WTC11 (cell line): Measurements from ENCODE around the gene NOXA1. TPM values are rescaled to one million over a fixed set of nuclear protein-coding genes. Genes with fewer than 3 reads are reported as not detected.

Experiments used
- ATAC-seq: fragments of 200-7000 bp; cut with Tn5 transposase; 2 replicates; pipeline ENCODE4 v1.10.0; 2021; ENCODE audit warnings: mild to moderate bottlenecking, moderate library complexity
- CTCF ChIA-PET: fragments of 300-600 bp; sonication (Branson Sonifier 250); formaldehyde crosslinking; loops from one replicate; lab custom pipeline; 2021; ENCODE audit warnings: antibody characterized with exemption; lab: Charles Lee
- POLR2A ChIA-PET: fragments of 350-600 bp; sonication (Branson Sonifier 250); formaldehyde crosslinking; loops from one replicate; lab custom pipeline; 2021; ENCODE audit warnings: antibody characterized with exemption; lab: Charles Lee
- DNase-seq: peaks from one replicate; pipeline ENCODE4 v3.0.0; 2021; ENCODE audit warnings: low spot score
- H3K27ac Mint-ChIP-seq: 2 replicates; pipeline ENCODE4 v1.8.0; 2021; ENCODE audit warnings: mixed read lengths
- H3K27me3 Mint-ChIP-seq: 2 replicates; pipeline ENCODE4 v1.8.0; 2021; ENCODE audit warnings: low read depth, mild to moderate bottlenecking, moderate library complexity, mixed read lengths
- H3K36me3 Mint-ChIP-seq: 2 replicates; pipeline ENCODE4 v1.8.0; 2021; ENCODE audit warnings: mixed read lengths
- H3K4me1 Mint-ChIP-seq: 2 replicates; pipeline ENCODE4 v1.8.0; 2022; ENCODE audit warnings: mixed read lengths
- H3K4me3 Mint-ChIP-seq: 2 replicates; pipeline ENCODE4 v1.8.0; 2021; ENCODE audit warnings: mild to moderate bottlenecking, moderate library complexity, mixed read lengths
- H3K9me3 Mint-ChIP-seq: 2 replicates; pipeline ENCODE4 v1.8.0; 2021; ENCODE audit warnings: mixed read lengths
- EMX1 ChIP-seq: fragments of 250-450 bp; sonication (Bioruptor Pico); IDR thresholded peaks from 2 replicates; pipeline ENCODE4 v1.8.0; 2021; ENCODE audit warnings: mild to moderate bottlenecking
- ESRRA ChIP-seq: sonication (generic); formaldehyde crosslinking; IDR thresholded peaks from 2 replicates; pipeline ENCODE4 v1.8.1; 2022; ENCODE audit warnings: mild to moderate bottlenecking, missing genetic modification reagents, borderline replicate concordance
- JUN ChIP-seq: sonication (generic); formaldehyde crosslinking; IDR thresholded peaks from 2 replicates; pipeline ENCODE4 v1.8.0; 2023; ENCODE audit warnings: mild to moderate bottlenecking, missing genetic modification reagents
- RORB ChIP-seq: fragments of 250-450 bp; sonication (Bioruptor Pico); IDR thresholded peaks from 2 replicates; pipeline ENCODE4 v1.9.0; 2021; ENCODE audit warnings: mild to moderate bottlenecking
- TCF7 ChIP-seq: sonication (generic); formaldehyde crosslinking; IDR thresholded peaks from 2 replicates; pipeline ENCODE4 v1.8.0; 2022; ENCODE audit warnings: mild to moderate bottlenecking, low read depth, missing genetic modification reagents, moderate library complexity
- ZNF423 ChIP-seq: fragments of 250-450 bp; sonication (Bioruptor Pico); IDR thresholded peaks from 2 replicates; pipeline ENCODE4 v2.1.2; 2022; ENCODE audit warnings: mild to moderate bottlenecking, moderate library complexity
- total RNA-seq: library from RNA; stranded (reverse); gene quantifications from 3 replicates; pipeline ENCODE4 v1.2.3, GENCODE V29; 2021
- TF ChIP-seq, protein P1 (sequence below): sonication (generic); formaldehyde crosslinking; IDR thresholded peaks from 2 replicates; pipeline ENCODE4 v1.8.1; 2022; ENCODE audit warnings: missing genetic modification reagents, borderline replicate concordance
- TF ChIP-seq, protein P2 (sequence below): sonication (generic); formaldehyde crosslinking; IDR thresholded peaks from 2 replicates; pipeline ENCODE4 v1.8.1; 2023; ENCODE audit warnings: mild to moderate bottlenecking, missing genetic modification reagents, borderline replicate concordance
- TF ChIP-seq, protein P3 (sequence below): fragments of 250-450 bp; sonication (Bioruptor Pico); IDR thresholded peaks from 2 replicates; pipeline ENCODE4 v2.1.2; 2022; ENCODE audit warnings: mild to moderate bottlenecking, moderate library complexity
- TF ChIP-seq, protein P4 (sequence below): fragments of 250-450 bp; sonication (Bioruptor Pico); IDR thresholded peaks from 2 replicates; pipeline ENCODE4 v1.9.0; 2021; ENCODE audit warnings: mild to moderate bottlenecking
- TF ChIP-seq, protein P5 (sequence below): fragments of 250-450 bp; sonication (Bioruptor Pico); IDR thresholded peaks from 2 replicates; pipeline ENCODE4 v1.9.0; 2021; ENCODE audit warnings: mild to moderate bottlenecking, borderline replicate concordance
- TF ChIP-seq, protein P6 (sequence below): sonication (generic); formaldehyde crosslinking; IDR thresholded peaks from 2 replicates; pipeline ENCODE4 v1.8.1; 2023; ENCODE audit warnings: mild to moderate bottlenecking, missing genetic modification reagents, moderate library complexity

Gene NOXA1
- total RNA-seq, 1 experiment from 2014 or later = 2.9 TPM

DNA sequence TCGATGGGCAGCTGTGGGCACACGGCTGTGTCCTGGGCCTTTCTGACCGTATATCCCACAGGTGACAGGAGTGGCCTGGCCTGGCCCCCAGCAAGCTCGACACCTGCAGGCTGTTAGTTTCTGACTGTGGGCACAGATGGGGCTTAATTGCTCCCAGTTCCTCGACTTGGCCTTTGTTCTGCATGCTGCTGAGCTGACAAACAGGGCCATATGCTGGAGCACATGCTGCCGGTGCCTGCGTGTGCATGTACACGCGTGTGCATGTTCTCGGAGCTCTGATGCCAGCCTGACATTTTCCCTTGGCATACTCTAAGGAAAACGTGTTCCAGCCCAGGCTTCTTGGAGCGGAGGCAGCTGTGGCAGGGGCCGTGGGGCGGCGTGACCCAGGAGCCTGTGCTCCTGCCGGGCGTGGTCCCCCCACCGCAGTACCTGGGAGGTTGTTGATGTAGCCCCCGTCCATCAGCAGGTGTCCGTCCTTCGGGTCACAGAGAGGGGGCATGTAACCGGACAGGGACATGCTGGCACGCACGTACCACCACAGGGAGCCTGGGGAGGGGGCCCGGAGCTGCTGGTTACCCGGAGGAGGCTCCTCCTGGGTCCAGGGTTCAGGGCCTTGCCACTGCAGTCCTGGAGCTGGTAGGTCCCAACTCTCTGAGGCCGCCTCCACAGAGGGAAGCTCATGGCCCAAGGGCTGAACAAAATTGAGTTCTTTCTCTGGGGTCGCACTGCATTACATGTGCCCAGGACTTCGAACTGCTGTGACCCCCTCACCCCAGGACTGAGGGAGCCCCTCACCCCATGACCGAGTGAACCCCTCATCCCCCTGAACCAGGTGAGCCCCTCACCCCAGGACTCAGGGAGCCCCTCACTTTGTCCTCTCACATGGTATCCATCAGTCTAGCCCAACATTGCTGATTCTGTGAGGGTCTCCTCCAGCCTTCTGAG is 40.1 kb downstream of the NOXA1 start (continued):
- TF ChIP-seq, protein P1, sequence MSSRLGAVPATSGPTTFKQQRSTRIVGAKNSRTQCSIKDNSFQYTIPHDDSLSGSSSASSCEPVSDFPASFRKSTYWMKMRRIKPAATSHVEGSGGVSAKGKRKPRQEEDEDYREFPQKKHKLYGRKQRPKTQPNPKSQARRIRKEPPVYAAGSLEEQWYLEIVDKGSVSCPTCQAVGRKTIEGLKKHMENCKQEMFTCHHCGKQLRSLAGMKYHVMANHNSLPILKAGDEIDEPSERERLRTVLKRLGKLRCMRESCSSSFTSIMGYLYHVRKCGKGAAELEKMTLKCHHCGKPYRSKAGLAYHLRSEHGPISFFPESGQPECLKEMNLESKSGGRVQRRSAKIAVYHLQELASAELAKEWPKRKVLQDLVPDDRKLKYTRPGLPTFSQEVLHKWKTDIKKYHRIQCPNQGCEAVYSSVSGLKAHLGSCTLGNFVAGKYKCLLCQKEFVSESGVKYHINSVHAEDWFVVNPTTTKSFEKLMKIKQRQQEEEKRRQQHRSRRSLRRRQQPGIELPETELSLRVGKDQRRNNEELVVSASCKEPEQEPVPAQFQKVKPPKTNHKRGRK (CRISPR knock-in tag) = no peak
- no peak for TF ChIP-seq ZNF423

DNA sequence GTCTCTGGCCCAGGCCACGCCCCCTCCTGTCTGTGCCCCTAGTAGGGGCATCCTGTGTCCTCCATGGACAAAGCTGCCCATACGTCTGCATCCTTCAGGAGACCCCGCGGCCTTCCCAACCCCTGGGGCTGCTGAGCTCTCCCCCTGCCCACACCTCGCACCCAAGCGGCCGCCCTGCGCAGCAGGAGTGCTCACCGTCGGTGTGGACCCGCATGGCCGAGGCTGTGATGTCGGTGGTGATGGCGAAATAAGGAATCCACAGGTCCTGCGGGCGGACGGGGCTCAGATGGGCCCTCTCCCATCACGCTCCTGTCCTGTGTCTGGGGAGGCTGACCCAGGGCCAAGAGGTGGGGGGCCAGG is 40.7 kb downstream of the NOXA1 start:
- DNase-seq (no peak), ATAC-seq (no peak)
- ChIA-PET CTCF (interaction anchor here (1.6 kb wide), 1 partner anchor 71 kb away, joined by 3 read pairs; no protein-coding TSS in a partner anchor), POLR2A (no interaction called here)
- Mint-ChIP-seq H3K27ac (no peak overlapping the region), H3K4me1 (no peaks in the 10 kb centered on the region), H3K4me3 (no peak overlapping the region), H3K9me3 (no peaks in the 10 kb centered on the region), H3K36me3 (no peaks in the 10 kb centered on the region), H3K27me3 (no peaks in the 10 kb centered on the region)
- TF ChIP-seq, protein P2, sequence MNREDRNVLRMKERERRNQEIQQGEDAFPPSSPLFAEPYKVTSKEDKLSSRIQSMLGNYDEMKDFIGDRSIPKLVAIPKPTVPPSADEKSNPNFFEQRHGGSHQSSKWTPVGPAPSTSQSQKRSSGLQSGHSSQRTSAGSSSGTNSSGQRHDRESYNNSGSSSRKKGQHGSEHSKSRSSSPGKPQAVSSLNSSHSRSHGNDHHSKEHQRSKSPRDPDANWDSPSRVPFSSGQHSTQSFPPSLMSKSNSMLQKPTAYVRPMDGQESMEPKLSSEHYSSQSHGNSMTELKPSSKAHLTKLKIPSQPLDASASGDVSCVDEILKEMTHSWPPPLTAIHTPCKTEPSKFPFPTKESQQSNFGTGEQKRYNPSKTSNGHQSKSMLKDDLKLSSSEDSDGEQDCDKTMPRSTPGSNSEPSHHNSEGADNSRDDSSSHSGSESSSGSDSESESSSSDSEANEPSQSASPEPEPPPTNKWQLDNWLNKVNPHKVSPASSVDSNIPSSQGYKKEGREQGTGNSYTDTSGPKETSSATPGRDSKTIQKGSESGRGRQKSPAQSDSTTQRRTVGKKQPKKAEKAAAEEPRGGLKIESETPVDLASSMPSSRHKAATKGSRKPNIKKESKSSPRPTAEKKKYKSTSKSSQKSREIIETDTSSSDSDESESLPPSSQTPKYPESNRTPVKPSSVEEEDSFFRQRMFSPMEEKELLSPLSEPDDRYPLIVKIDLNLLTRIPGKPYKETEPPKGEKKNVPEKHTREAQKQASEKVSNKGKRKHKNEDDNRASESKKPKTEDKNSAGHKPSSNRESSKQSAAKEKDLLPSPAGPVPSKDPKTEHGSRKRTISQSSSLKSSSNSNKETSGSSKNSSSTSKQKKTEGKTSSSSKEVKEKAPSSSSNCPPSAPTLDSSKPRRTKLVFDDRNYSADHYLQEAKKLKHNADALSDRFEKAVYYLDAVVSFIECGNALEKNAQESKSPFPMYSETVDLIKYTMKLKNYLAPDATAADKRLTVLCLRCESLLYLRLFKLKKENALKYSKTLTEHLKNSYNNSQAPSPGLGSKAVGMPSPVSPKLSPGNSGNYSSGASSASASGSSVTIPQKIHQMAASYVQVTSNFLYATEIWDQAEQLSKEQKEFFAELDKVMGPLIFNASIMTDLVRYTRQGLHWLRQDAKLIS (CRISPR knock-in tag) = no peak
- no peak for TF ChIP-seq TCF7 (CRISPR knock-in tag)
- TF ChIP-seq ZNF423 = no peak
- no peak for TF ChIP-seq ESRRA (CRISPR knock-in tag)
- TF ChIP-seq, protein P3, sequence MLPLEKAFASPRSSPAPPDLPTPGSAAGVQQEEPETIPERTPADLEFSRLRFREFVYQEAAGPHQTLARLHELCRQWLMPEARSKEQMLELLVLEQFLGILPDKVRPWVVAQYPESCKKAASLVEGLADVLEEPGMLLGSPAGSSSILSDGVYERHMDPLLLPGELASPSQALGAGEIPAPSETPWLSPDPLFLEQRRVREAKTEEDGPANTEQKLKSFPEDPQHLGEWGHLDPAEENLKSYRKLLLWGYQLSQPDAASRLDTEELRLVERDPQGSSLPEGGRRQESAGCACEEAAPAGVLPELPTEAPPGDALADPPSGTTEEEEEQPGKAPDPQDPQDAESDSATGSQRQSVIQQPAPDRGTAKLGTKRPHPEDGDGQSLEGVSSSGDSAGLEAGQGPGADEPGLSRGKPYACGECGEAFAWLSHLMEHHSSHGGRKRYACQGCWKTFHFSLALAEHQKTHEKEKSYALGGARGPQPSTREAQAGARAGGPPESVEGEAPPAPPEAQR (CRISPR knock-in tag) = no peak
- TF ChIP-seq EMX1 (CRISPR knock-in tag) = no peak
- no peak for TF ChIP-seq JUN
- TF ChIP-seq, protein P4, sequence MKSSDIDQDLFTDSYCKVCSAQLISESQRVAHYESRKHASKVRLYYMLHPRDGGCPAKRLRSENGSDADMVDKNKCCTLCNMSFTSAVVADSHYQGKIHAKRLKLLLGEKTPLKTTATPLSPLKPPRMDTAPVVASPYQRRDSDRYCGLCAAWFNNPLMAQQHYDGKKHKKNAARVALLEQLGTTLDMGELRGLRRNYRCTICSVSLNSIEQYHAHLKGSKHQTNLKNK (CRISPR knock-in tag) = no peak
- no peak for TF ChIP-seq RORB (CRISPR knock-in tag)
- TF ChIP-seq, protein P5, sequence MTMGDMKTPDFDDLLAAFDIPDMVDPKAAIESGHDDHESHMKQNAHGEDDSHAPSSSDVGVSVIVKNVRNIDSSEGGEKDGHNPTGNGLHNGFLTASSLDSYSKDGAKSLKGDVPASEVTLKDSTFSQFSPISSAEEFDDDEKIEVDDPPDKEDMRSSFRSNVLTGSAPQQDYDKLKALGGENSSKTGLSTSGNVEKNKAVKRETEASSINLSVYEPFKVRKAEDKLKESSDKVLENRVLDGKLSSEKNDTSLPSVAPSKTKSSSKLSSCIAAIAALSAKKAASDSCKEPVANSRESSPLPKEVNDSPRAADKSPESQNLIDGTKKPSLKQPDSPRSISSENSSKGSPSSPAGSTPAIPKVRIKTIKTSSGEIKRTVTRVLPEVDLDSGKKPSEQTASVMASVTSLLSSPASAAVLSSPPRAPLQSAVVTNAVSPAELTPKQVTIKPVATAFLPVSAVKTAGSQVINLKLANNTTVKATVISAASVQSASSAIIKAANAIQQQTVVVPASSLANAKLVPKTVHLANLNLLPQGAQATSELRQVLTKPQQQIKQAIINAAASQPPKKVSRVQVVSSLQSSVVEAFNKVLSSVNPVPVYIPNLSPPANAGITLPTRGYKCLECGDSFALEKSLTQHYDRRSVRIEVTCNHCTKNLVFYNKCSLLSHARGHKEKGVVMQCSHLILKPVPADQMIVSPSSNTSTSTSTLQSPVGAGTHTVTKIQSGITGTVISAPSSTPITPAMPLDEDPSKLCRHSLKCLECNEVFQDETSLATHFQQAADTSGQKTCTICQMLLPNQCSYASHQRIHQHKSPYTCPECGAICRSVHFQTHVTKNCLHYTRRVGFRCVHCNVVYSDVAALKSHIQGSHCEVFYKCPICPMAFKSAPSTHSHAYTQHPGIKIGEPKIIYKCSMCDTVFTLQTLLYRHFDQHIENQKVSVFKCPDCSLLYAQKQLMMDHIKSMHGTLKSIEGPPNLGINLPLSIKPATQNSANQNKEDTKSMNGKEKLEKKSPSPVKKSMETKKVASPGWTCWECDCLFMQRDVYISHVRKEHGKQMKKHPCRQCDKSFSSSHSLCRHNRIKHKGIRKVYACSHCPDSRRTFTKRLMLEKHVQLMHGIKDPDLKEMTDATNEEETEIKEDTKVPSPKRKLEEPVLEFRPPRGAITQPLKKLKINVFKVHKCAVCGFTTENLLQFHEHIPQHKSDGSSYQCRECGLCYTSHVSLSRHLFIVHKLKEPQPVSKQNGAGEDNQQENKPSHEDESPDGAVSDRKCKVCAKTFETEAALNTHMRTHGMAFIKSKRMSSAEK (CRISPR knock-in tag) = no peak
- TF ChIP-seq, protein P6, sequence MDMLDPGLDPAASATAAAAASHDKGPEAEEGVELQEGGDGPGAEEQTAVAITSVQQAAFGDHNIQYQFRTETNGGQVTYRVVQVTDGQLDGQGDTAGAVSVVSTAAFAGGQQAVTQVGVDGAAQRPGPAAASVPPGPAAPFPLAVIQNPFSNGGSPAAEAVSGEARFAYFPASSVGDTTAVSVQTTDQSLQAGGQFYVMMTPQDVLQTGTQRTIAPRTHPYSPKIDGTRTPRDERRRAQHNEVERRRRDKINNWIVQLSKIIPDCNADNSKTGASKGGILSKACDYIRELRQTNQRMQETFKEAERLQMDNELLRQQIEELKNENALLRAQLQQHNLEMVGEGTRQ (CRISPR knock-in tag) = no peak
